ENCODE data around the gene PRKAR2B.
A peak's percentile ranks its signal among the peaks of the same experiment; 100 is the strongest.
"Not testable (repeated sequence)": the region's sequence is repeated elsewhere in the genome, so short reads cannot be mapped to it uniquely, and the experiment has no call there.

PRKAR2B gene

DNA sequence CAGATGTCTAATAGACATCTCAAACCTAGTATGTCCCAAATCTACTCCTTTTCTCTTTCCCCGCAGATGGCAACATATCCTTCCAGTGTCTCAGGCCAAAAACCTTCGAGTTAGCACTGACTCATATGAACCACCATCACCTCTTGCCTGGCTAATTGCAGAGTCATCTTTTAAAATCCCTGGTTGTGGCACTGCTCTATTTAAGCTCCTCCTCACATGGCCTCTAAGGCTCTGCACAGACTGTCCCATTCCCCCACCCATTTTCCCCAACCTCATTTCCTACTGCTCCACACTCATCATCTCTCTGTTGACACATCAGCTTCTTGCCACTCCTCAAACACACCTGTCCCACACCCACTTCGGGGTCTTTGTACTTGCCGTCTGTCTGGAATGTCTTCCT, 107.5 kb downstream of the PRKAR2B start:
- FAIRE-seq, result no peak
- DNase-seq (ENCODE audit: low spot score), result no peak

DNA sequence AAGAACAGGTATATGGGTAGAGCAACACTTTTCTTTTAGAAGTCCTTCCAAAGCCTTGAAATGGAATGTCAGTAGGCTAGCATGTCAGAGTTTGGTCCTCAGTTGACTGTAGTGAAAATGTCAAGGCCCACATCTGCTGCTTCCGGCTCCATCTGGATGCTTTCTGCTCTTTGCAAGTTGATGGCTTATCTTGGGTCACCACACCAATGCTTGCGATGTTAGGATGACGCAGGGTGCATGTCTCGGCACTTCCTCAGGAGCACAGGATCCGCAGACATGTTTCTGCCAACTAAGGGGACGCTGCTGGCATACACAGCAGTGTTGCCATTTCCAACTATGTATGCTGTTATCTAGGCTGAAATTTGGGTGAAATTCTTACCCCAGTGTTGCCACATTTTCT, 110.3 kb downstream of the PRKAR2B start:
- DNase-seq (ENCODE audit: low spot score) (no peak), FAIRE-seq (no peak)

DNA sequence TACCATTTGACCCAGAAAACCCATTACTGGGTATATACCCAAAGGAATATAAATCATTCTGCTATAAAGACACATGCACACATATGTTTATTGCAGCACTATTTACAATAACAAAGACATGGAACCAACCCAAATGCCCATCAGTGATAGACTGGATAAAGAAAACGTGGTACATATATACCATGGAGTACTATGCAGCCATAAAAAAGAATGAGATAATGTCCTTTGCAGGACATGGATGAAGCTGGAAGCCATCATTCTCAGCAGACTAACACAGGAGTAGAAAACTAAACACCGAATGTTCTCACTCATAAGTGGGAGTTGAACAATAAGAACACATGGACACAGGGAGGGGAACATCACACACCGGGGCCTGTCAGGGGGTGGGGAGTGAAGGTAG, 111.2 kb downstream of the PRKAR2B start:
- FAIRE-seq; DNase-seq (ENCODE audit: low spot score): not testable (repeated sequence)

DNA sequence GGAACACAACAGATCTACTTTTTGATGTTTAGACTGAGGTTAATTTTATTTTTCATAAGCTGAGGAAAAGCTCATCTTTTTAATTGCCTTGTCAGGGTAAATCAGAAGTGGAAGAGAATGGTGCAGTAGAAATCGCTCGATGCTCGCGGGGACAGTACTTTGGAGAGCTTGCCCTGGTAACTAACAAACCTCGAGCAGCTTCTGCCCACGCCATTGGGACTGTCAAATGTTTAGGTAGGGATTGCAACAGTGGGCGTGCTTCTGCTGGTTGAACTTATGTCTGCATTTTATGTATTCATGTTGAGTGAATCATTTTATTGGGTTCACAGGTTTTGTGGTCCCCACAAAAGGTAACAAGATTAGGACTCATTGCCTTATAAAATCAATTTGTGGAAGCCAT, 112.6 kb downstream of the PRKAR2B start:
- FAIRE-seq (no peak), DNase-seq (ENCODE audit: low spot score) (no peak)

DNA sequence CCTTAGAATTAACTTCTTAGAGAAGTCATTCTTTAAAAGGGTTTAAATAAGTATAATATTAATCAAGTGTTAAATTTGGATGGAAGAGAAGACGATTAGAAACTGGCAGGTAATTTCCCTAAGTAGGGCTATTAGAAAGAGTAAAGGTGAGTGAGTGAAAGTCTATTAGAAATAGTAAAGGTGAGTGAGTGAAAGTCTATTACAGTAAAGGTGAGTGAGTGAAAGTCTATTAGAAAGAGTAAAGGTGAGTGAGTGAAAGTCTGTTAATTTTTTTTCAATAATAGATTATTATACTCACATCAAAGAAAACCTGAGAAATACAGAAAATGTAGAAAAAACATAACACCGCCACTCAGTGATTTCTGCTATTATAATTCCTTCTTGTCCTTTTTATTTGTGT, 113.5 kb downstream of the PRKAR2B start:
- DNase-seq (ENCODE audit: low spot score) (no peak), FAIRE-seq (no peak)

DNA sequence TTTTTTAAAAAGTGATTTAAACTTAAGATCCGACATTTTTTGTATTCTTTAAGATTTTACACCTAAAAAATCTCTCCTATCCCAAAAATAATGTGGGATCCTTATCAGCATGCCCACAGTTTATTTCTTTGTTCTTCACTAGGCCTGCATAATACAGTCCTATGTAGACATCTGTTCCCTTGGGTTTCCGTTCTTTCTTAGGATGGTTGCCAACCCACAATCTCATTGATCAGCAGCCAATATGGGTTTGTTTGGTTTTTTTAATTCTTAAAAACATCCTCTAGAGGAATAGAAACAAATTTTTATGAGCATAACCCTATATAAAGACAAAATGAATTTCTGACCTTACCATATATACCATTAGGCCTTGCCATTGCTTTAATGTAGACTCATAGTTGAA, 115.9 kb downstream of the PRKAR2B start:
- FAIRE-seq, result no peak
- no peak for DNase-seq (ENCODE audit: low spot score)

DNA sequence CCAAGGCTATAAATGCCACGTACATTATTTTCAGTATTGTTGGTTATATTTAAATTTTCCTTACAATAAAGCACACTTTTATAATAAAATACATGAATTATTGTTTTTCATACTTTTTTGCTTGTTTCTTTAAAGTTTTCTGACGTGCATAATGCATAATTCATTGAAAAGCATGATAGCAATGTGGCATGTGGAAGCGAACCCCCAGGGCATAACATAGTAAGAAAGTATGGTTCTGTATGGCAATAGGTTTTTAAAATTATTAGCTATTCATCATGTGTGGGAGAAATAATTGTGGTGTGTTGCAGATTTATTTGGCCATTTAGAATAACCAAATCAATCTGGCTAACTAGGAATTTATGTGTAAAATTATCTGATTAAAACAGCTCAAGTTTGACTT, 116.9 kb downstream of the PRKAR2B start:
- no peak for FAIRE-seq

DNA sequence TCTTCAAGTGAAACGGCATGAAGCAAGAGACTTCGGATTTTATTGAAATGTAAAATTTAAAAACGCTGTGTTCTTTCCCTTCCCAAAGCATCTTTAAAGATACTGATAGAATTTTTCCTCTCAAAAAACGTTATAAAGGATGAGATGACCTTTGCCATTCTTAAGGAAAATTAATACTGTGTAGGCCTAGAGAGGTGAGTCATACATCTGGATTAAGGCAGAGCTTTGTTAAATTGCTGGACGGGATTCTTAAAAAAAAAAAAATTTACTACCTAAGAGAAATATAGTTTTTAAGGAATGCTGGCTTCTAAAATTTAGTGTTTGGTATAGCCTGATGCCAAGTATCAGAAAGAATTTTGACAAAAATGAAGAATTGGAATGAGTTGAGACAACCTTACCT, 118.0 kb downstream of the PRKAR2B start:
- DNase-seq (ENCODE audit: low spot score) (no peak), FAIRE-seq (no peak)

More for the DNA sequence above, 116.9 kb downstream of the PRKAR2B start:
- DNase-seq (ENCODE audit: low spot score), result no peak

DNA sequence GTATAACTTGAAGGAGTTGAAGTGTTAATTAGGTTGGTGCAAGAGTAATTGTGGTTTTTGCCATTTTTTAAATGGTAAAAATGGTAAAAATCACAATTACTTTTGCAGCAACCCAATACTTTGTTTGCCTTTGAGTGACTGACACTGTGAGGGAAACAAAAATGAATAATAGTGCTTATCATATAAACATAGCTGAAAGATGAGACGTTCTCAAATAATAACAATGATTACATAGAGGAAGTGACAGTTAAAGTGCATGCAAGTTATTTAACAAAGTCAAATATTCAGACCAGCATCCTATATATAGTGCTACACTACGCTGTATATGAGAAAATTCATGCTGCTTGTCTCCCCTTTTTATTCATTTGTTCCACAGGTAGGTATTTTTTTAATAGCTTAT, 119.6 kb downstream of the PRKAR2B start:
- FAIRE-seq, result no peak
- DNase-seq (ENCODE audit: low spot score), result no peak

DNA sequence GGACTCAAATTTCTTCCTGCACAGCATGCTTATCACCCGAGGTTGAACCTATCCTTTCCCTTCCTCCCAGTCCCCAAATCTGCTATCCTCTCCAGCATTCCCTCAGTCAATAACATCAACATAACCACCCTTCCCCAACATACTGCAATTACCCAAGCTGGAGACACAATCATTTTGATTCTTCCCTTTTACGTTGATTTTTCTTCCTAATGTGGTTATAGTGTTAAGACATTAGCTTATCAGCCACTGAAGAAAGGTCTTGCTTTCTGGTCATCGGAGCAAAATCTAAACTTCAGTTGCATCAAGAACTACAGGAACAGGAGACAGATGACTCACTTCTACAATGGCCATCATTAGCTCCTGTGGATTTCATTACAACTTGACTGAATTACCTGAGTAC, 120.8 kb downstream of the PRKAR2B start:
- FAIRE-seq (no peak), DNase-seq (ENCODE audit: low spot score) (no peak)

DNA sequence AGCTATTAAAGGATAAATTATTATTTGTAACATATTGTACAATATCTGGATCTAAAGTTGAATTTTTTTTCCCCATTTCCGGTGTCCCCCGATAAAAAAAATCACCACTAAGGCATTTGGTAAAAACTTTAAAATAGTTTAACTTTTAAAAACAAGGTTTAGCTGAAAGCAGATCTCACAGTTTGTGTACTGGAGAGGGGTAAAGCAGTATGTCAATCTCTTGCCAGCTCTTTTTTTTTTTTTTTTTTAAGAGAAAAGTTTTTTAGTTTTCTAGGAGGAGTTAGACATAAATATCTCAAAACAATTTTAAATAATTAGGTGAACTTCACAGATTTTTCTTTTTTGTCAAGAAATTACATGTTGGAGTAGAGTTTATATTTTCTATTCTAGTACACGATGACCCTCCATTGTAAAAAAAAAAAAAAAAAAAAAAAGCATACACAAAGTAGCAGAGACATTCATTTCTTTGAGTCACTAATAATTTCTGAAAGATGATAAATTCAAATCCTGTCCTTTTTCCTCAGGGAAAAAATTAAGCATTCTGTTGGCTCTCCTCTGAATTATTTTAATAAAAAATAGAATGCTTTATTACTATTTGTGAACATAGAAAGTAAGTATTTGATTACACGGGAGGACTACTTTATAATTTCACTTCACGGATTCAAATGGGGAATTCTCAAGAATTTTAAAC, 122.4 kb downstream of the PRKAR2B start:
- DNase-seq (ENCODE audit: low spot score) (no peak), FAIRE-seq (no peak)

DNA sequence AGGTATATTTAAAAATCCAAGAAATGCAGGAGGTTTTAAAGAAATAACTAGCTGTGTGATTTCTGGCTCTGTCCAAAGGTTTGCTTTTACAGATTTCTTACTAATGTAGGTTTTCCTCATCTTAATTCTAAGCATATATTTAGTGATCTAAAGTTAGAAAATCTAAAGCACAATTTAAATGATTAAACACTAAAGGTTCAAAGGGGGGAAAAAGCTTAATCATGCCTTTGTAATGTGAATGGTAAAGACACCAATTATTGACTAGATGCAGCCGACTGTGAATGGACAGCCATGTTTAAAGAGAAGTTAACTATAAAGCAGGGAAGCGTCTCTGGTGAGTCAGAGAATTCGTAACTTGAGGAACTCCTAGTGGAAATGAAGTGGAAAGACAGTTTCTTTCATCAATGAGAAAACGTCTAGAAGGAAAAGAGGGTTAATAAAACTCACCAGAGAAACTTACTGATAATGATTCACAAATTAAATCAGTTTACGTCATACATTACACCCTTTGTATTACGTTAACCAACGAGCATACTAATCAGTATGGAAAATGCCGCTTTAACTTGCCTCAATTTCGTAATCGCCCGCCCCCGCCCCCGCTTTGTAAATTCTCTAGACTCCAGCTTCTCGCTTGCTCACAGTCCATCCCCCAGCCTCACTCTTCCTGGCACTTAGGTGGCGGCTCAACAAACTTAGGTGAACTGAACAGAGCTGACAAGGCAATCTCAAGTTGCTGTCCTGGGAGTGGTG, 123.2 kb downstream of the PRKAR2B start:
- no peak for FAIRE-seq
- peak; percentile 70 for DNase-seq (ENCODE audit: low spot score)

DNA sequence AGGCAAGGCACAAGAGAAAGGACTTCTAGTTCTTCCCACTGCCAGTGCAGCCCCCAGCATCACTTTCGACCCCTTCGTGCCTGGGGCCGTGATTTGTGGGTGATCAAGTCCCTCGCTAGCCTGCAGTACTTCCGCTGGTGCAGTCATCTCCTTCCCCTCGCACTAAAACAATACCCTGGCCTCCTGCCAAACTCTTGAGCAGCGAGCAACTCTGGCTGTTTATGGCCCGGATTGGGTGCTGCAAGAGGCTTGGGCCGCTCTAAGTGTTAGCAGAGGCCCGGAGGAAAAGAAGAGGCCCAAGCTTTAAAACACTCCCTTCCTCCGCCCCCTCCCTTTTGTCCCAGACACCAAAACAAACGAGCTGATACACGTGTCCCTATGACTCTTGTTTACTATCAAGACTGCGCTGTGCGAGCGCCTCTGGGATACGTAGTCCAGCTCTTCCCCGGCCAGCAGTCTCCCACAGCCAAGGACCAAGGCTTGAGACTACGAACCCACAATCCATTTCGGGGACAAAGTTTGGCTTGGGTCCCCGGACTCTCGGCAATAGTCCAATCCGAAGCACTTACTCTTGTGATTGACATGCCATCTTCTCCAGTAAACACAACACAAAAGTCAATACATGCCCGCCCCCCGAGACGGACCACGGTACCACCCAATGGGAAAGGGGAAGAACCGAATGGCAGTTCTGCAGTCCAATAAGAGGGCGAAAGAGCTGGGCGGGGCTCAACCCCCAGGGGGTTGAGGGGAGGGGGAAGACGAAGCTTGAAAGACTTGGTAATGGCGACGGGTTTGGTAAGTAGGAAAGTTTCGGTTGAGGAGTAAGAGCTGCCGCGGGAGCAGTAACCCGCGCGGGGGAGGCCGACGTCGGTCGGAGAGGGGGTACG, 124.0 kb downstream of the PRKAR2B start, which contains the start of gene HBP1:
Gene HBP1, plus strand, starts transcription at position 771 of the 887 bp plus-strand sequence. CDS start 10,891 bp downstream, outside the sequence.
- DNase-seq (ENCODE audit: low spot score), result peak; percentile 98
- peak; percentile 88 for FAIRE-seq

DNA sequence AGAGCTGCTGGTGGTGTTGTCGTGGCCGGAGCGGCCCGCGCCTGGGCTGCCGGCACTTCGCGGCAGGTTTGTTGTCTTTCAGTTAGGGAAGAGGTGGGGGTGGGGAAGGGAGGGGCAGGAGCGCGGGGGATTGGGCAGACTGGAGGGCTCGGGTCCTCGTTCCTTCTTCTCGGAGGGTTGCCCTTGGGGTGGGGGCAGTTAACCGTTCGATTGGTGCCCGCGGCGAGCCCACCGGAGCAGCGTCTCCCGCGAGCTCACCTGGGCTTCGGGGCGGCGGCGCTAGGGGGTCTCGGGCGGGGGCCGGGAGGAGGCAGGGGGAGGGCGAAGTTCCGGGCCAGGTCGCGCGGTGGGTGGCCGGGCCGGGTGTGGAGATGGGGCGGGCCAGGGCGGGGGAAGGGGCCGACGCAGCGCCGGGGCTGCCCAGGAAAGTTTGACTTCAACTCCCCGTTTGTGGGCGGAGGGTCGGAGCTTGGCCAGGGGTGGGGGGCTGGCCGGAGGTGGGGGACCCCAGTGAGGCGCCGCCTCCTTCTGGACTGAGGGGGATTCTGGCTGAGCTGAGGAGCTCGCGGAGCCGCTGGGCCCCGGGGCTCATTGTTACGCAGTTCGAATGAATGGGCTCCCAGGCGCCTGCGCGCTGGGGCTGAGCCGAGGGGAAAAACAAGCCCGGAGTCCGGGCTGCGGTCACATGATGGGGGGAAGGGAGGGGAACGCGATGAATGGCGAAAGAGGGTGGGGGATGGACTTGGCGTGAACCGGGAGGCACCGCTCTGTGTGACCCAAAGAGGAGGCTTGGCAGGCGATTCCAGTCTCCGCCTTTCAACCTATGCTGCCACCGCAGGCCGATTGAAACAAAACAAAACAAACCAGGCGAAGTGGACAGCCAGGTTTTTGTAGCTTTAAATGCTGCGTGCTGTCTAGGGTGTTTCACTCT, 124.9 kb downstream of the PRKAR2B start:
- DNase-seq (ENCODE audit: low spot score) (peak; percentile 94), FAIRE-seq (peak; percentile 30)

DNA sequence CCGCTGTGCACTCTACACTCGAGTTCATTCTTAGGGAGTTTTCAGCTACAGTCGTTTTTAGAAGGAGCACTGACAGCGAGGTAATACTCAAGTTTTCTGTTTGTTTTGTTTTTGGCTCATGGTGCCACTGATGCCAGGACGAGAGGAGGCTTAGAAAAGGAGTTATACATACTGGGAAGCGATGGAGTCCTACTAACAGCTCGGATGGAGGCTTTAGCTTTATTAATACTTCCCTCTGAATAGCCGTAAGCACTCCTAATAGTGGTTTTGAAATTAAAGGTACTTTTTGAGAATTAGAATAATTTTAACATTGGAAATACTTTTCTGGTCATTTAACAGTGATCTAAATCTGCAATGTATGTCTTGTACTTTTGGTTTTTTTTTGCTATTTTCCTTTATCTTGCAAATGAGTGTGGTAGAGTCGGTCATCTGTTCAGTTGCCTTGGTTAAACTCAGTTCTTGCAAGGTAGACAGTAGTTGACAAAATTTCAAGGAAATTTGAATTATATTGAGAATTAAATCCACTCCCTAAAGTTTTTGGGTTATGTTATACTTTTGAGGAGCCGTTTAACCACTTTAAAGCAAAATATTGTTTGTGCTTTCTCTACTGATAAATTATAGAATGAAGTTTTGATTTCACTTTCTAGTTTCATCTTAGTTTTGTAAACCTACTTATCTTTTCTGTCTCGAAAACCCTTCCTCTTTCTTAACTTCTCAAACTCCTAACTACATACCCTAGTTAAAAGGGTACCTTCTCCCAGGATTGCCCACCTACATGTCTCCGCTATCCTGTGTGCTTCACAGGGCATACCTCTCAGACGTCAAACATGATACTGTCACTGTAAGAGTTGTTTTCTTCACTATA, 125.8 kb downstream of the PRKAR2B start:
- FAIRE-seq, result no peak
- no peak for DNase-seq (ENCODE audit: low spot score)

DNA sequence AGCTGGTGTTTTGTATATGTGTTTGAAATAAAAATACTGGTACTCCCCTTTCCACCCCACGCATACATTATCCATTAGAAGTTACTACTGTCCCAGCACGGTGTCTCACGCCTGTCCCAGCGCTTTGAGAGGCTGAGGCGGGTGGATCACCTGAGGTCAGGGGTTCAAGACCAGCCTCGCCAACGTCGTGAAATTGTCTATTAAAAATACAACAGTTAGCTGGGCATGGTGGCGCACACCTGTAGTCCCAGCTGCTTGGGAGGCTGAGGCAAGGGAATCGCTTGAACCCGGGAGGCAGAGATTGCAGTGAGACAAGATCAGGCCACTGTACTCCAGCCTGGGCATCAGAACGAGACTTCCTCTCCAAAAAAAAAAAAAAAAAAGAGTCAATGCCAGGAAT, 127.0 kb downstream of the PRKAR2B start:
- no peak for DNase-seq (ENCODE audit: low spot score)
- no peak for FAIRE-seq

DNA sequence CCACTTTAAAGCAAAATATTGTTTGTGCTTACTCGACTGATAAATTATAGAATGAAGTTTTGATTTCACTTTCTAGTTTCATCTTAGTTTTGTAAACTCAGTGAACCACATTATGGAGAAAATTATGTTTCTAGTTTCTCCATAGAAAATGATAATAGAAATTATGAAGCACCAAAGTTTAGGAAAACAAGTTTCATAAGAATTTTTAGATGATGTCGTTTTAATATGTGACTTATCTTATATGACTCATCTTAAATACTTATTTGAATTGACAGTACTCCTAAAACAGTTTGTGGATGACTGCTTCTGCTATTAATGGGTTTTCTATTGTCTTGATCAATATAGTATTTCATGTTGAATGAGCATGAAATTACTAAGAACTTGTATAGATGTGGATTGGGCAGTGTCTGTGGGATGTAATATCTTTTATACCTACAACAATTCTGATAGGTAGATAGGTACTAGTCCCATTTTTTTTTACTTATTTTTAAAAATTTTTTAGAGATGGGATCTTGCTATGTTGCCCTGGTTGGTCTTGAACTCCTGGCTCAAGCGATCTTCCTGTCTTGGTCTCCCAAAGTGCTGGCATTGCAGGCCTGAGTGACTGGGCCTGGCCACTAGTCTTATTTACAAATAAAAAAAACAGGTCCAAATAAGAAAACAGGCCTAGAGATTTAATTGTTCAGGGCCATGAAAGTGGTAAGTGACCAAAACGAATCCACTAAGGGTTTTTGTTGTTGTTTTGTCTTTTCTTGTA, 127.9 kb downstream of the PRKAR2B start:
- no peak for FAIRE-seq
- no peak for DNase-seq (ENCODE audit: low spot score)

DNA sequence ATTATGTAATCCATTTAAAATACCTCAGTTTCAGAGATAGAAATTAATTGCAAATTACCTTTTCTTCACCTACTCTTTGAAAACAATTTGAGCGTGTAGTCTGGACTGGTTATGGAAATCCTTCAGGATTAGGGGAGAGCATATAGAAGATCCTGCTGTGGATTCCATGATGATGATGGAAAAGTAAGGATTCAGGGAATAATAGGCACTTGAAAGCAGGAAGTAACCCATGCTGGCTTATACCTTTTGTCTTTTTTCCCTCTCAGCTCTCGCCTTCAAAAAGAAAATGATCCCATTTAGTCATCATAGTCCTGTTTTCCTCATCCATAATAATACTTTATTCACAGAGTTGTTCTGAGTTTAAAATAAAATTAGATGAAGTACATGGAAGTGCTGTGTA, 128.7 kb downstream of the PRKAR2B start:
- FAIRE-seq (no peak), DNase-seq (ENCODE audit: low spot score) (no peak)
